Heart left ventricle (tissue), 16 donors: Measurements from ENCODE around the gene SIX2. TPM values are rescaled to one million over a fixed set of nuclear protein-coding genes. Genes with fewer than 3 reads are reported as not detected.

Experiments
- ATAC-seq, 4 donors: fragments of 200-7000 bp; cut with Tn5 transposase; one replicate each; pipeline ENCODE4 v1.9.1; 2020 to 2022; ENCODE audit warnings: moderate library complexity in 4 of 4, mild to moderate bottlenecking in 3 of 4, moderate number of reproducible peaks in 1 of 4
- DNase-seq, 5 donors: peaks; one replicate each; pipeline ENCODE4 v3.0.0-alpha.2; 2020
- H3K27ac ChIP-seq, 12 donors: fragments of 200-600 bp; sonication (generic) in 4 of 12; one replicate each; pipeline versions ENCODE4 v1.5.0 to v1.8.0; 2016 to 2022; ENCODE audit warnings: mild to moderate bottlenecking in 2 of 12
- H3K27me3 ChIP-seq, 9 donors: fragments of 200-600 bp; sonication (generic) in 2 of 9; one replicate each; pipeline versions ENCODE4 v1.5.1 to v1.8.0; 2016 to 2022; ENCODE audit warnings: mild to moderate bottlenecking in 3 of 9
- H3K36me3 ChIP-seq, 9 donors: fragments of 200-600 bp; sonication (generic) in 2 of 9; one replicate each; pipeline versions ENCODE4 v1.5.0 to v1.8.0; 2018 to 2022; ENCODE audit warnings: mild to moderate bottlenecking in 2 of 9
- H3K4me1 ChIP-seq, 12 donors: fragments of 200-600 bp; sonication (generic) in 4 of 12; one replicate each; pipeline versions ENCODE4 v1.5.0 to v1.8.0; 2016 to 2022; ENCODE audit warnings: mild to moderate bottlenecking in 3 of 12
- H3K4me3 ChIP-seq, 12 donors: fragments of 200-600 bp; sonication (generic) in 4 of 12; one replicate each; pipeline versions ENCODE4 v1.5.0 to v1.8.0; 2017 to 2022; ENCODE audit warnings: mild to moderate bottlenecking in 9 of 12, moderate library complexity in 4 of 12
- H3K9me3 ChIP-seq, 12 donors: fragments of 200-600 bp; sonication (generic) in 4 of 12; one replicate each; pipeline versions ENCODE4 v1.5.0 to v1.8.0; 2016 to 2022; ENCODE audit warnings: mild to moderate bottlenecking in 1 of 12
- POLR2A ChIP-seq, 2 donors: fragments of 450-650 bp; IDR thresholded peaks; one replicate each; pipeline ENCODE4 v1.6.1; 2017; ENCODE audit warnings: antibody characterized with exemption in 2 of 2, mild to moderate bottlenecking in 2 of 2, moderate library complexity in 2 of 2
- WGBS, 4 donors: extraction: QIAGEN DNeasy Blood & Tissue Kit in 2 of 4; methylation state at CpG; one replicate each; pipeline versions ENCODE4 v1.1.5 to v1.1.7; 2013 to 2018; 5-methylcytosine and 5-hydroxymethylcytosine counted together
- intact Hi-C, 10 donors: fragments of 100-400 bp; cut with DNase I; formaldehyde crosslinking; loops; one replicate each; pipeline versions ENCODE4 v1.11.1 to v1.14.2; 2022
- polyA plus RNA-seq, 2 donors: library from polyadenylated mRNA; stranded (reverse); fragments of 200-250 nt; gene quantifications; one replicate each; pipeline ENCODE4 v1.2.3, GENCODE V29; 2013
- total RNA-seq, 9 donors: library from RNA; depleted of rRNA in 2 of 9; stranded (reverse); fragments of >200 nt in 2 of 9; fragmentation: NEBNext Ultra II Directional in 3 of 9; extraction: Animal tissue kit (Norgen Biotek cat#: 25700) in 3 of 9; gene quantifications; one replicate each; pipeline versions ENCODE4 v1.1.0 to v1.2.4, GENCODE V29; 2016 to 2023
- TF ChIP-seq, protein P1 (sequence below), 12 donors: fragments of 200-600 bp; sonication (generic) in 4 of 12; IDR thresholded peaks; one replicate each; pipeline versions ENCODE4 v1.5.0 to v1.8.0; 2018 to 2022; ENCODE audit warnings: antibody characterized with exemption in 12 of 12, mild to moderate bottlenecking in 5 of 12
- donor health status: ischemic (EF 13 %, LVEDD 7.1; RV severe dilation, severe dysfunction).
- donor health status: healthy with polysubstance abuse.
- donor health status: DM: no; HTN: yes; CAD: no.
- donor health status: DM: no; HTN: no; CAD: no.
- donor health status: ischemic (EF 25% LVEDD 6.9; RV normal size, moderate dysfunction).
- donor health status: ischemic (EF 25% LVEDD 5.7; RV mildly dilated, moderate dysfunction).
- donor health status: healthy.
- donor health status: DM: yes; HTN: yes; CAD: no.
- donor health status: ischemic (EF 35%, LVEDD 5.7; RV mildly dilated, moderate dysfunction).
- donor health status: nonischemic (EF 11% LVEDD 7.7; RV severe dilation, severe dysfunction).
- donor health status: DM: yes; HTN: yes; CAD: no.
- donor health status: PGD.
- donor health status: ischemic (EF 29% LVEDD 5.4; RV normal size, mild dysfunction).
- donor health status: nonischemic (EF 23%, LVEDD 6.1; RV moderate dilation, normal function).

Gene SIX2
- total and polyA plus RNA-seq, 11 donors = 0.32 to 2.0 (median 0.99) TPM

DNA sequence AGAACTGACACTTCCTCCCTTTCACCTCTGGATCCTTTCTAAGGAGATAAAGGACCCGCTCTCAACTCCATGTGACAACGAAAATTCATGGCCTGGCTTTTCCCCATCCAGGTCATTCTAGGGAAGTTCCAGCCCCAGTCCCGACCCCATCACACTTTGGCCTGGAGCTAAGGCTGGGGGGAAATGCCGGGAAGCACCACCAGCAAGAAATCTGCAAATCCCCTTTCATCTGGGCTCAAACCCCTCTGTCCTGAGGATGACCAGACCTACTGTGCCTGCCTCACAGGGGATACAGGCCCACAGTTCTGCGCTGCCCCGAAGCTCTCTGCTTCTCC is 1.3 kb downstream of the SIX2 start:
- Histone ChIP-seq H3K4me1 (peaks cover 4 to 57% (median 36%) of the 10 kb centered on the region in 12 donors), H3K36me3 (no peaks in the 10 kb centered on the region), H3K9me3 (no peaks in the 10 kb centered on the region), H3K4me3 (peak overlapping the region in 9 of 12 donors; percentile 48 to 63 (median 55)), H3K27me3 (peaks cover 51 to 99% (median 89%) of the 10 kb centered on the region in 9 donors), H3K27ac (peak overlapping the region in 1 of 12 donors; percentile 1)
- DNase-seq (no peak), ATAC-seq (no peak)
- intact Hi-C loops = no loop called here
- 33 to 47% (median 40%) methylated on average over 6 of the region's 6 CpGs for WGBS, 4 donors
- TF ChIP-seq POLR2A (IDR thresholded peaks at IDR 0.05) = no peak
- TF ChIP-seq, protein P1, sequence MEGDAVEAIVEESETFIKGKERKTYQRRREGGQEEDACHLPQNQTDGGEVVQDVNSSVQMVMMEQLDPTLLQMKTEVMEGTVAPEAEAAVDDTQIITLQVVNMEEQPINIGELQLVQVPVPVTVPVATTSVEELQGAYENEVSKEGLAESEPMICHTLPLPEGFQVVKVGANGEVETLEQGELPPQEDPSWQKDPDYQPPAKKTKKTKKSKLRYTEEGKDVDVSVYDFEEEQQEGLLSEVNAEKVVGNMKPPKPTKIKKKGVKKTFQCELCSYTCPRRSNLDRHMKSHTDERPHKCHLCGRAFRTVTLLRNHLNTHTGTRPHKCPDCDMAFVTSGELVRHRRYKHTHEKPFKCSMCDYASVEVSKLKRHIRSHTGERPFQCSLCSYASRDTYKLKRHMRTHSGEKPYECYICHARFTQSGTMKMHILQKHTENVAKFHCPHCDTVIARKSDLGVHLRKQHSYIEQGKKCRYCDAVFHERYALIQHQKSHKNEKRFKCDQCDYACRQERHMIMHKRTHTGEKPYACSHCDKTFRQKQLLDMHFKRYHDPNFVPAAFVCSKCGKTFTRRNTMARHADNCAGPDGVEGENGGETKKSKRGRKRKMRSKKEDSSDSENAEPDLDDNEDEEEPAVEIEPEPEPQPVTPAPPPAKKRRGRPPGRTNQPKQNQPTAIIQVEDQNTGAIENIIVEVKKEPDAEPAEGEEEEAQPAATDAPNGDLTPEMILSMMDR (IDR thresholded peaks at IDR 0.05) = no peak

DNA sequence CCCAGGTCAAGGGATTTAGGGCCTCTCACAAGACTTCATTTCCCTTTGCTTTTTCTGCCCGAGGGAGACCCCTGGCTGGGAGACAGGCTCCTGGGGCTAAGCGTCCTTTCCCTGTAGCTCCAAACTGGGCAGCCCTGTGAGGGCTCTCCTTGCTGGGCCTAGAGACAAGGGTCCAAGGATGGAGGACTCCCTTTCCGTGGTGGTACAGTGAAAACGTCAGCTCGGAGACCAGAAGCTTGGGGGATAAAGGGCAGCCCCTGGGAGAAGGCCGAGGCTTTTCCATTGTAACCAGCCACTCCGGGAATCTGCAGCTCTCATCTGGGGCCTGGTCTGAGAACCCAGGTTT is 2.3 kb downstream of the SIX2 start:
- ATAC-seq (no peak), DNase-seq (no peak)
- peaks cover 55 to 99% (median 89%) of the 10 kb centered on the region in 9 donors for H3K27me3 ChIP-seq
- peak overlapping the region in 1 of 12 donors; percentile 53 for H3K4me3 ChIP-seq
- TF ChIP-seq, protein P1 (IDR thresholded peaks at IDR 0.05) = no peak
- TF ChIP-seq POLR2A (IDR thresholded peaks at IDR 0.05) = no peak
- H3K36me3 ChIP-seq = no peaks in the 10 kb centered on the region
- WGBS, 4 donors = 58 to 79% (median 70%) methylated on average over 7 of the region's 7 CpGs
- peaks cover 4 to 55% (median 32%) of the 10 kb centered on the region in 12 donors for H3K4me1 ChIP-seq
- H3K9me3 ChIP-seq = no peaks in the 10 kb centered on the region
- no peak overlapping the region for H3K27ac ChIP-seq
- intact Hi-C loops = no loop called here

DNA sequence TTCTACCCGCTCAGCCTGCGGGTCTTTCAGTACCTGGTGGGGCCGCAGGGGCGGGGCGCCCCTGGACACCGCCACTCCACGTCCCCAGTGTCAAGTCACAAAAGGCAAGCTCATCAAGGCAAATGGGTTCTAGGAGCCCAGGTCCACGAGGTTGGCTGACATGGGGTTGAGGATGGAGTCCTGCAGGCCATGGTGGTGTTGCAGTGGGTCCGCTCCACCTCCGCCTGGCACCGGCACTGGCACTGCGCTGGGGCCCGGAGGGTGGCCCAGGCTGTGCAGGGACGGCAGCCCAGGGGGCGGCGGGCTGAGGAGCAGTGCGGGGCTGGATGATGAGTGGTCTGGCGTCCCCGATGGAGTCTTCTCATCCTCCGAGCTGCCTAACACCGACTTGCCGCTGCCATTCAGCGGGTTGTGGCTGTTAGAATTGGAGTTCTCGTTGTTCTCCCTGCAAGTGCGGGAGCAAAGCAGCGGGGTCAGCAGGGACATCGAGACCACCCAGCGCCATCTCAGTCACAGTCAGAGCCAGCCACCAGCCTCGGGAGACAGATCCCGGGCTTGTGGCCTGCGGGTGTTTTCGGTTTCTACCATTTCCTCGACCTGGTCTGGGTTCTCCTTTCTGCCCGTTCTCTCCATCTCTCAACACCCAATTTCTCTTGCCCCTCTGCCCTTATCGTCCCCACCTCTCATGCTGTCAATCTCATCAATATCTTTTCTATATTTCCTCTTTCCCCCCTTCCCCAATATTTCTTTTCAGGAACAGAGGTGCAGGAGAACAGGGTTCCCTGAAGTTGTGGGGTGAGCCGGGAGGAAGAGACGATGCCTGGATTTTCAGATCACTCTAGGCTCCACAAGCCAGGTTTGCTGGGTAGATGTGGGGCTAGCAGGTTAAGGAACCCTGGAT is 3.0 kb downstream of the SIX2 start:
- Histone ChIP-seq H3K4me1 (peaks cover 4 to 62% (median 35%) of the 10 kb centered on the region in 12 donors), H3K36me3 (no peaks in the 10 kb centered on the region), H3K9me3 (no peaks in the 10 kb centered on the region), H3K4me3 (no peak overlapping the region), H3K27ac (no peak overlapping the region), H3K27me3 (peaks cover 61 to 99% (median 89%) of the 10 kb centered on the region in 9 donors)
- ATAC-seq (no peak), DNase-seq (no peak)
- intact Hi-C loops = no loop called here
- TF ChIP-seq, protein P1 (IDR thresholded peaks at IDR 0.05) = no peak
- TF ChIP-seq POLR2A (IDR thresholded peaks at IDR 0.05) = no peak
- 26 to 50% (median 41%) methylated on average over 29 to 37 of the region's 37 CpGs for WGBS, 4 donors

DNA sequence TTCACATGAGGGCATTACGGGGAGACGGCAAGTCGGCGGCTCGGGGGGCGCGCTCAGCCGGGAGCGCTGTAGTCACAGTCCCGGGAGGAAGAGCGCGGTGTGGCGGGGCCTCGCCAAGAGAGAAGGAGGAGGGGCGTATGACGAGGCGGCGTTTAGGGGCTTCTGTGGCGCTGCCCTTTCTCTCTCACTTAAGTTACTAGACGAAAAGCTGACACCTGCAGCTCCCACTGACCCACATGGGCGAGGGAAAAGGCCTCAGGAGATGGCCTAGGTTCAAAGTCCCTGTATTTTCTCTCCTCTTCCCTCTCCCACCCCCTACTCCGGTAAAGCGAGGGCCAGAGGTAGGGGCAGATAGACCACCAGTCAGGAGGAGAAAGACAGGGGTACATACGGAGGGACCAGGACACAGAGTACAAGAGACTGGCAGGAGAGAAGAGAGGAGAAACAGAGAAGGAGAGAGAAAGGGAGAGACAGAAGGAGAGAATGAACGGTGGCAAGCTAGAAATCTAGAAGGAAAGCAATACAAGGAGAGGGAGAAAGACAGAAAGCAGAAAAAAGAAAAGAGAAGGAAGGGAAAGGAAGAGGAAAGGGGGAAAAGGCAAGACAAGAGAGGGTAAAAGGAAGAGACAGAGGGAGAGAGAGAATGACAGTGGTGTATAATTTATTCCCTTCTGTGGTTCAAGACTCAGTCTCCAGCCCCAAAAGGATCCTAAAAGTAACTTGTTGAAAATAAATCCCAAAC is 3.8 kb downstream of the SIX2 start:
- no peak for TF ChIP-seq POLR2A (IDR thresholded peaks at IDR 0.05)
- TF ChIP-seq, protein P1 (IDR thresholded peaks at IDR 0.05) = no peak
- intact Hi-C loops = no loop called here
- no peaks in the 10 kb centered on the region for H3K9me3 ChIP-seq
- H3K4me1 ChIP-seq = peaks cover 4 to 67% (median 35%) of the 10 kb centered on the region in 12 donors
- H3K36me3 ChIP-seq = no peaks in the 10 kb centered on the region
- peak overlapping the region in 1 of 12 donors; percentile 27 for H3K4me3 ChIP-seq
- H3K27me3 ChIP-seq = peaks cover 62 to 99% (median 89%) of the 10 kb centered on the region in 9 donors
- H3K27ac ChIP-seq = no peak overlapping the region
- WGBS, 4 donors = 16 to 39% (median 28%) methylated on average over 25 of the region's 25 CpGs
- DNase-seq (no peak), ATAC-seq (no peak)
